ENCODE data around the gene BIRC5. TPM values are rescaled to one million over a fixed set of nuclear protein-coding genes. Genes with fewer than 3 reads are reported as not detected.
A peak's percentile ranks its signal among the peaks of the same experiment; 100 is the strongest.

BIRC5 gene
- total and polyA plus RNA-seq, 12 donors = 0.13 to 7.6 (median 0.61) TPM; not detected in 2

DNA sequence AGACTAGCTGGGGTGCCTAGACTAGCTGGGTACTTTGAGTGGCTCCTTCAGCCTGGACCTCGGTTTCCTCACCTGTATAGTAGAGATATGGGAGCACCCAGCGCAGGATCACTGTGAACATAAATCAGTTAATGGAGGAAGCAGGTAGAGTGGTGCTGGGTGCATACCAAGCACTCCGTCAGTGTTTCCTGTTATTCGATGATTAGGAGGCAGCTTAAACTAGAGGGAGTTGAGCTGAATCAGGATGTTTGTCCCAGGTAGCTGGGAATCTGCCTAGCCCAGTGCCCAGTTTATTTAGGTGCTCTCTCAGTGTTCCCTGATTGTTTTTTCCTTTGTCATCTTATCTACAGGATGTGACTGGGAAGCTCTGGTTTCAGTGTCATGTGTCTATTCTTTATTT lies 9.0 kb downstream of the BIRC5 start:
- H3K36me3 ChIP-seq = peaks cover 0 to 28% (median 0%) of the 10 kb centered on the region in 9 donors
- peaks cover 0 to 25% (median 9%) of the 10 kb centered on the region in 9 donors for H3K4me1 ChIP-seq
- H3K4me3 ChIP-seq = no peak overlapping the region
- 71 to 83% methylated on average over 4 of the region's 4 CpGs for WGBS, 2 donors
- H3K27ac ChIP-seq = peak overlapping the region in 6 of 10 donors; percentile 41 to 64 (median 50)
- ATAC-seq = peak in 5 of 8 donors; percentile 20 to 59 (median 45)
- H3K9me3 ChIP-seq = no peaks in the 10 kb centered on the region
- TF ChIP-seq CTCF (IDR thresholded peaks at IDR 0.05) = no peak
- no peak for DNase-seq
- H3K27me3 ChIP-seq = peaks cover 0 to 3% (median 0%) of the 10 kb centered on the region in 7 donors
- intact Hi-C loops (cut with DNase I) = loop anchor here in 1 of 10 donors (2.0 kb wide), 1 partner anchor 26 kb away; no protein-coding TSS in a partner anchor

- Histone ChIP-seq H3K36me3 (peaks cover 0 to 28% (median 0%) of the 10 kb centered on the region in 9 donors), H3K27ac (peak overlapping the region in 4 of 10 donors; percentile 47 to 64 (median 58)), H3K9me3 (no peaks in the 10 kb centered on the region), H3K27me3 (peaks cover 0 to 3% (median 0%) of the 10 kb centered on the region in 7 donors), H3K4me3 (no peak overlapping the region), H3K4me1 (peaks cover 0 to 25% (median 9%) of the 10 kb centered on the region in 9 donors)
- WGBS, 2 donors = 78 to 90% methylated on average over 3 of the region's 3 CpGs
- no peak for TF ChIP-seq CTCF (IDR thresholded peaks at IDR 0.05)
- DNase-seq (no peak), ATAC-seq (peak in 1 of 8 donors; percentile 6)
- intact Hi-C loops (cut with DNase I) = loop anchor here in 1 of 10 donors (2.0 kb wide), 1 partner anchor 25 kb away; no protein-coding TSS in a partner anchor
These were observed 9.7 kb downstream of the BIRC5 start for GRCh38 chr17:78223765-78224164.

DNA sequence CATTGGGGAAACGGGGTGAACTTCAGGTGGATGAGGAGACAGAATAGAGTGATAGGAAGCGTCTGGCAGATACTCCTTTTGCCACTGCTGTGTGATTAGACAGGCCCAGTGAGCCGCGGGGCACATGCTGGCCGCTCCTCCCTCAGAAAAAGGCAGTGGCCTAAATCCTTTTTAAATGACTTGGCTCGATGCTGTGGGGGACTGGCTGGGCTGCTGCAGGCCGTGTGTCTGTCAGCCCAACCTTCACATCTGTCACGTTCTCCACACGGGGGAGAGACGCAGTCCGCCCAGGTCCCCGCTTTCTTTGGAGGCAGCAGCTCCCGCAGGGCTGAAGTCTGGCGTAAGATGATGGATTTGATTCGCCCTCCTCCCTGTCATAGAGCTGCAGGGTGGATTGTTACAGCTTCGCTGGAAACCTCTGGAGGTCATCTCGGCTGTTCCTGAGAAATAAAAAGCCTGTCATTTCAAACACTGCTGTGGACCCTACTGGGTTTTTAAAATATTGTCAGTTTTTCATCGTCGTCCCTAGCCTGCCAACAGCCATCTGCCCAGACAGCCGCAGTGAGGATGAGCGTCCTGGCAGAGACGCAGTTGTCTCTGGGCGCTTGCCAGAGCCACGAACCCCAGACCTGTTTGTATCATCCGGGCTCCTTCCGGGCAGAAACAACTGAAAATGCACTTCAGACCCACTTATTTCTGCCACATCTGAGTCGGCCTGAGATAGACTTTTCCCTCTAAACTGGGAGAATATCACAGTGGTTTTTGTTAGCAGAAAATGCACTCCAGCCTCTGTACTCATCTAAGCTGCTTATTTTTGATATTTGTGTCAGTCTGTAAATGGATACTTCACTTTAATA lies 10.4 kb downstream of the BIRC5 start:
- DNase-seq (no peak), ATAC-seq (no peak)
- 82 to 88% methylated on average over 27 of the region's 27 CpGs for WGBS, 2 donors
- H3K4me3 ChIP-seq = no peak overlapping the region
- peak overlapping the region in 1 of 10 donors; percentile 31 for H3K27ac ChIP-seq
- peaks cover 0 to 26% (median 0%) of the 10 kb centered on the region in 9 donors for H3K36me3 ChIP-seq
- no peaks in the 10 kb centered on the region for H3K9me3 ChIP-seq
- intact Hi-C loops (cut with DNase I) = no loop called here
- peaks cover 0 to 25% (median 9%) of the 10 kb centered on the region in 9 donors for H3K4me1 ChIP-seq
- TF ChIP-seq CTCF (IDR thresholded peaks at IDR 0.05) = no peak
- peaks cover 0 to 3% (median 0%) of the 10 kb centered on the region in 7 donors for H3K27me3 ChIP-seq

- Histone ChIP-seq H3K27ac (no peak overlapping the region), H3K4me3 (no peak overlapping the region), H3K9me3 (no peaks in the 10 kb centered on the region), H3K4me1 (peaks cover 0 to 25% (median 9%) of the 10 kb centered on the region in 9 donors), H3K36me3 (peaks cover 0 to 22% (median 0%) of the 10 kb centered on the region in 9 donors), H3K27me3 (peaks cover 0 to 11% (median 8%) of the 10 kb centered on the region in 7 donors)
- no peak for DNase-seq
- 96 to 98% methylated on average over 16 of the region's 16 CpGs for WGBS, 2 donors
- TF ChIP-seq CTCF (IDR thresholded peaks at IDR 0.05) = no peak
- intact Hi-C loops (cut with DNase I) = no loop called here
- ATAC-seq = no peak
These were observed 11.2 kb downstream of the BIRC5 start for GRCh38 chr17:78225088-78225865.
